ENCODE results near the gene CEPT1.
"Not testable (repeated sequence)": the region's sequence is repeated elsewhere in the genome, so short reads cannot be mapped to it uniquely, and the experiment has no call there.

Gene CEPT1

GRCh38 chr1:111209622-111210021 lies 69.6 kb downstream of the CEPT1 start:
- no peak for DNase-seq (ENCODE audit: low spot score)

DNA sequence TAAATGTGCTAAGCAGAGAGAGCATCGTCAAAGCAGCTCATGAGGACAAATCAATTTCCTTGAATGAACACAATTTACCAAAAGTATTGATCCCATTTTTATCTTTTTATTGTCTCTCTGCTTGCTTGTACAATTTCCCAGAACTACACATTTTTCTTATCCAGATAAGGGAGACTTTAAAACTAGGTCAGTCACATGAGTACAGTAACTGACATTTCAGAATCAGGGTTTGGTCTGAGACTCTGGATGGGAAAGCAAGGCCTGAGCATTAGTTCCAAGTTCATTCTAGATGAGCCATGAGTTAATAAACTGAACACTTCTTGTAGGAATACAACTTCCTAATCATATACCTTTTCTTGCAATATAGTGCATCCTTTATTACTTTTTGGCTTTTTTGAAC lies 71.9 kb downstream of the CEPT1 start:
- DNase-seq (ENCODE audit: low spot score), result no peak

- no peak for DNase-seq (ENCODE audit: low spot score)
These were observed 72.8 kb downstream of the CEPT1 start for GRCh38 chr1:111212634-111213335.

DNA sequence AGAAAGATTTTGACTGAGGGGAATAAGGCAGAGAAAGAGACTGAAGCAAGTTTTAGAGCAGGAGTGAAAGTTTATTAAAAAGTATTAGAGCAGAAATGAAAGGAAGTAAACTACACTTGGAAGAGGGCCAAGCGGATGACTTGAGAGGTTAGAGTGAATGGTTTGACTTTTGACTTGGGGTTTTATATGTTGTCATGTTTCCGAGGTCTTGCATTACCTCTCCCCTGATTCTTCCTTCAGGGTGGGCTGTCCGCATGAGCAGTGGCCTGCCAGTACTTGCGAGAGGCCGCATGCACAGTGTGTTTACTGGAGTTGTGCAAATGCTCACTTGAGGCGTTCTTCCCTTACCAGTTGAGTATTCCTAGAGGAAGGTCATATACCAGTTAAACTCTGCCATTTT lies 73.4 kb downstream of the CEPT1 start:
- no peak for DNase-seq (ENCODE audit: low spot score)

- DNase-seq (ENCODE audit: low spot score), result peak; percentile 61
These were observed 74.2 kb downstream of the CEPT1 start for GRCh38 chr1:111214074-111214801.

- DNase-seq (ENCODE audit: low spot score), result no peak
These were observed 74.9 kb downstream of the CEPT1 start for GRCh38 chr1:111214884-111215283.

- not testable (repeated sequence) for DNase-seq (ENCODE audit: low spot score)
These were observed 75.3 kb downstream of the CEPT1 start for GRCh38 chr1:111215285-111215684.

DNA sequence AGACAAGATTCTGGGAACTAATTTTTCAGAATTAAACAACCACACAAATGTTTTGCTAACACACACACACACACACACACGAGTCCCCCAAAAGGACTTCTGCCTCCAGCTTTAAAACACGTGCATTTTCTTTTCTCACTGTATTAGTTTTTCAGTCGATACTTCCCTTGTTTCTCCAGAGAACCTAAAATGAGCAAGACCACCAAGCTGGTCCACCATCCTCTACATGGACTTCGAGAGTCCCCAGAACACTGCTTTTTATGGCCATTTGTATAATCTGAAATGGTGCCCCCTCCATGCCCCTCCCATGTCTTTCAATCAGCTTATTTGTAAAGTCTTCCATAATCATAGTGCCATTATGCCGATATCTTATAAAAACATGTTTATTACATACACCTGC lies 76.7 kb downstream of the CEPT1 start:
- DNase-seq (ENCODE audit: low spot score), result no peak

DNA sequence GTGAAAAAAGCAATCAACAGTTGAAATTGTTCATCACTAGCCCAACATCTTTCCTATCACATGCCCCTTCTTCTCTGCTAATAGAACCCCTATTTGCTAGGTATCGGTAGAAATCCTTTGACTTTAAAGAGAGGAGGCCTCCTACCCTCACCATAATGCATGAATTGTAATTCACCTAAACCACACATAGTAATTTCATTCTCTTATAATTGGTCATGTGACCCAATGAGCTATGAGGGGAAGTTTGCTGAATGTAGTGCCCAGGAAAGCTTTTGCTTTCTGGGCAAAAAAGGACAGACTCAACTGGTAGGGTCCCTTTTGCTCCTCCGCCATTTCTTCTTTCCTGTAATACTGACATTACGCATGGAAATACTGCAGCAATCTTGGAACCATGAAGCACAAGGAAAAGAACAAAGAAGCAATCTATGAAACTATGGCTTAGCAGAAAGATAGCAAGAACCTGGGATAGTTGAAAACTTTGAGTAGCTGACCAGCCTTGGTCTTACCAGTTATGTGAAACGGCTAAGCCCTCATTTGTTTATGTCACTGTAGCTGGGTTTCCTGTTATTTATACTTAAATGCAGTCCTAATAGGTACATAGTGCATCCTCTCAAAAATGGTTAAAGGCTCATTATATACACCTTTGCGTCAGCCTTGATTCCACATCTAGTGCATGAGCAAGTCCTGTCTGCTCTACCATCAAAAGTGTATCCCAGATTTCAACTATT lies 77.3 kb downstream of the CEPT1 start:
- no peak for DNase-seq (ENCODE audit: low spot score)

DNA sequence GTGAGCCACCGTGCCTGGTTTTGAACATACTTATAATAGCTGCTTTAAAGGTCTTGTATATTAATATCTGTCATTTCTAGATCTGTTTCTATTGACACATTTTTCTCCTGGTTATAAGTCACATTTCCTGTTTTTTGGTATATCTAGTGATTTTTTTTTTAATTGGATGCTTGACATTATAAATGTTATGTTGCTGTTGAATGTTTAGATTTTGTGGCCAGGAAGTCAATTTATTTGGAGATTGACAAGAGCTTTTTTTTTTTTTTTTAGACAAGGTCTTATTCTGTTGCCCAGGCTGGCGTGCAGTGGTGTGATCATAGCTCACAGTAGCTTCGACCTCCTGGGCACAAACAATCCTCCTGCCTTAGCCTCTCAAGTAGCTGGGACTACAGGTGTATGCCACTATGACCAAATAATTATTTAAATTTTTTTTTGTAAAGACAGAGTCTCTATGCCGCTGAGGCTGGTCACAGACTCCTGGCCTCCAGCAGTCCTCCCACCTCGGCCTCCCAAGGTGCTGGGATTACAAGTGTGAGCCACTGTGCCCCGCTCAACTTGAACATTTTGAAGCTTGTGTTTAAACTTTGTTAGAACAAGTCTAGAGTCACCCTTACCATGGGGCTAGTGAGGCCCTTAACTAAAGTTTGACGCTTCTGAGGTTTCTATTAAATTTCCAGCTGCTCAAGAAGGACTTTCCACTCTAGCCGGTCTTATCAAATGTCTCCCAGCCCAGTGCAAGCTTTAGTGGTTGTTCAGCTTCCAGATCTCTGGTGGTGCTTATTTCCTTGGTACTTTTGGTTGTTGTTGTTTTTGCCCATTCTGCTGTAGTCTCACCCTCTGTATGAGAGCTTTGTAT lies 78.9 kb downstream of the CEPT1 start:
- no peak for DNase-seq (ENCODE audit: low spot score)

DNA sequence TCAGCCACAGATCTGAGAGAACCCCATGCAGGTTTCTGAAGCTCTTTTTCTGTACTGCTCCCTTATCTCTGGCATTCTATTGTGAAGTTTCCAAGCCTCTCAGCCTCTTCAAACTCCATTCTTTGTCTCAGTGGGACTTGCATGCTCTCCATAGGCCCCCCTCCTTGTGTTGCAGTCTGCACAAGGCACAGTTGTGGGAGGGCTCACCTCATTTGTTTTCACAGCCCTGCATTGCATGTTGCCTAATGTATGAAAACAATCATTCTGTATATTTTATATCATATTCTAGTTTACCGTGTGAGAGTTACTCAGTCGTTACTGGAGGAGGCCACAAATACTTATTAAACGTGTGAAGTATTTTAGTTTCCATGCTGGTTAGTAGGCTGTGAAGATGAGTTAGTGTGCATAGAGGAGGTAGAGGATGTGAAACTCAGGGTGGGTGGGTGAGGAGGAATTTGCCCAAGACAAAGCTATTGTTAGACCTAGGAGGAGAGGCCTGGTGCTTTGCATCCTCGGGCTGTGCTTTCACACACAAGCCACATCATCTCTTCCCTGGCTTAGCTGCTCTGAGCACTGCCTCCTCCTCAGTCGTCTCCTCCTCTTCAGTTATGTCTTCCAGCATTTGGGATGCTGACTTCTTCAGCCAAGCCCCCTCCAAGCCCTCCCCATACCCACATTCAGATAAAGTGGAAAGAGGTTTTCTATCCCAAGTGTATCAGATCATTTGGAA lies 79.7 kb downstream of the CEPT1 start:
- DNase-seq (ENCODE audit: low spot score), result no peak

GRCh38 chr1:111220302-111220890 lies 80.4 kb downstream of the CEPT1 start:
- no peak for DNase-seq (ENCODE audit: low spot score)

- DNase-seq (ENCODE audit: low spot score), result no peak
These were observed 81.2 kb downstream of the CEPT1 start for GRCh38 chr1:111221276-111221632.

DNA sequence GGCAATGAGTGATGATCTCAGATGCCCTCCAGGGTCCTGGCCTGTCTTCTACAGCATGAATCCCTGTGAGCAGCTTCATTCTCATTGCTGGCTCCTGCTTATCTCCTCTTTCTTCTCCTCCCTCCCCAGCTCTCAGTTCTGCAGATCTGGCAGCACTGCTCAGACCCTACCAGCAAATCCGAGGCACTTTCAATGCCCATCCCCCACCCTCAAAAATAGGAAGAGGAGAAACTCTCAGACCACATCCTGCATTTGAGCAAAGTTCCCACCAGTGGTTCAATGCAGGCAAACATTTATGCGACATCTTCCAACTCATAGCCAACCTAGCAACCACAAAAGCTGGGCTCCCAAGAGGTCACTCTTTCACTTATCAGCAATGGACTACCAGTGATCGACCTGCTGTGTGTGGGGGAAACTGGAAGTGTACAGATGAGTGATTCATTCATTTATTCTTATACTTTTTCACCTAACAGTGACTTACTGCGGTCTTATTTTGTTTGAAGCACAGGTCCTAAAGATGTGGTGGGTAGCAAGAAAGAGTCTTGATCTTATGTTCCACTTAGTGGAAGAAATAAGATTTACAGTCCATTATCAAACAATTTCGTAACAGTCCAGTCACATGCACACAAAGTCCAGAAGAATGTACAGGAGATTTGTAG lies 81.7 kb downstream of the CEPT1 start:
- no peak for DNase-seq (ENCODE audit: low spot score)

DNA sequence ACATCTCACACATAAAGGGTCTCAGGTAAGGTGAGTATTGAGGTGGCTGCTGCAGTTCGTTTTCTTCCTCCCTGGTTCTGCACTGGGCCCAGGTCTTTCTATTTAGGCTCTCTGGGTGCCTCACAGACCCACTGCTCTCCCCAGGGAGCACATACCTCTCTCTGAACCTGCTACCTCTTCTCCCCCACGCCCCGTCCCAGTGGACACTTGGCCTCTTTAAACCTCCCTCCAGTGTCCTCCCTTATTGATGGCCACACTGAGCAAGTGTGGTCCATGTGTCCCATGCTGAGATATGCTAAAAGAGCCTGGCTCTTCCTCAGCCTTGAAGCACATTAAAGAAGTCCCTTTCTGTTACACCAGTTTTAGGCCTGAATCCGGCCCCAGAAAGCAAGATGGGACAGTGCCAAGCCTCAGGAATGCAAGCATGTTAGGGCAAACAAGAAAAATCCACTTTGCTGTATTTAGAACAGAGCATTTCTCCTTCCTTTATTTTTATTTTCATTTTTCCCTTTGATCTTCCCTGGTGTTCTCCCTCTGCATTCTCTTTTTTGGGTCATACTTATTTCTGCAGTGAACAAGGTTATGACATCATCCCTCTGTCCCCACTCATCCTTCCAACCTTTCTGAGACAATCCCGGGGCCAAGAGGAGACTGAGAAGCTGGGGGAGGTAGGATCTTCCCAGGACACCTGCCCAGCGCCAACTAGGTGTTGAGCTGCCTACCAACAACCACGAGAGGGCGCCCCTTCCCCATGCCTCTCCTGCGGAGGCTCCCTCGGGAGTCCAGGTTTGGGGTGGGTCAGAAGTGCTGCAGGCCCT lies 82.5 kb downstream of the CEPT1 start:
- peak; percentile 80 for DNase-seq (ENCODE audit: low spot score)

DNA sequence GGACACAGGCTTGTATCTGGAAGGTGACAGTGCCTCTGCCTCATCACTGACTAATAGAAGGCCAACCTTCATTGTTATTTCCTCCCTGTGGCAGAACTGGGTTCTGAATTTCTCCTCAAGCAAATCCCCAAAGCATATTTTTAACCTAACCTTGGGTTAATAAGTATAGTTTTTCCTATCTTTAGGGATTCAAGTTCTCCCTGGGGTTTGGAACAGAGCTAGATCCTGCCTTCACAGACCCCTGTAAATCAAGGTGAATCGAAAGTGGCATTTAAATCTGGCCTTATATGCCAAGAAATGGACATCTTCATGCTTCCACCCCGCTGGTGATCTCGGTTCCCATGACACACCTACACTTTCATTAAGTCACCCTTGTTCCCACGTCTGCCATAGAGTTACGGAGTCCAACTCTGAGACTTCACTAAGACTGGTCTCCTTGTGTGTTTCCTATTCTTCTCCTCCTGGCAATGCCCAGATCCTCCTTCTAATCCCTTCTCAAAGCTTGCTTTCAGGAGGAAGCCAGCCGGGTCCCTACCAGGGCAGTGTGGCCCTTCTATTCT lies 83.2 kb downstream of the CEPT1 start:
- no peak for DNase-seq (ENCODE audit: low spot score)

GRCh38 chr1:111225091-111225490 lies 85.1 kb downstream of the CEPT1 start:
- no peak for DNase-seq (ENCODE audit: low spot score)

DNA sequence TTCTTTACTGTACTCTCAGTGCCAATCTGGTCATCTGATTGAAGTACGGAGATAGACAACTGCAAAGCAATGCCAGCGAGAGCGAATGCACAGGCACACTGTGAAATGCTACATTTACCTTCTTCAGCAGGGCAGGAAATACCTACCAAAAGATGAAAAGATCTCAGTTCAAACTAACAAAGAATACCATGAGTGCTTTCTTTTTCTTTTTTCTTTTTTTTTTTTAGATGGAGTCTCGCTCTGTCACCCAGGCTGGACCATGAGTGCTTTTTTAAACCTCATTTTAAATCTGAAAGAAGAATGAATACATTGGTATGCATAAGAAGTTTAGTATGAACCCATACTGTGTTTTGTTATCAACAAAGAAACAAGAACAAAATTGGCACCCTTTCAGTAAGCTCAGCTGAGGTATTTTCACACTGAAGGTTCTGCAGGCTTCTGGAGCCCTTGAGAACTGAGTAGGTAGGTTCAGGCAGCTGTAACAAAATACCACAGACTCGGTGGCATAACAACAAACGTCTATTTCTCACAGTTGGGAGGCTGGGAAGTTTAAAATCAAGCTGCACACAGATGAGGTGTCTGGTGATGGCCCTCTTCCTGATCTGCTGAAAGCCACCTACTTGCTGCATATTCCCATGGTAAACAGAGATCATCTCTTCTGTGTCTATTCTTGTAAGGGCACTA lies 85.8 kb downstream of the CEPT1 start:
- DNase-seq (ENCODE audit: low spot score), result no peak

GRCh38 chr1:111227434-111227833 lies 87.4 kb downstream of the CEPT1 start, which contains the start of gene CHI3L2:
Gene CHI3L2 (plus strand): TSS chr1:111227713. CDS start chr1:111227730, 17 bp downstream.
- no peak for DNase-seq (ENCODE audit: low spot score)
